Measurements from ENCODE around the gene PKHD1.

The PKHD1 gene

DNA sequence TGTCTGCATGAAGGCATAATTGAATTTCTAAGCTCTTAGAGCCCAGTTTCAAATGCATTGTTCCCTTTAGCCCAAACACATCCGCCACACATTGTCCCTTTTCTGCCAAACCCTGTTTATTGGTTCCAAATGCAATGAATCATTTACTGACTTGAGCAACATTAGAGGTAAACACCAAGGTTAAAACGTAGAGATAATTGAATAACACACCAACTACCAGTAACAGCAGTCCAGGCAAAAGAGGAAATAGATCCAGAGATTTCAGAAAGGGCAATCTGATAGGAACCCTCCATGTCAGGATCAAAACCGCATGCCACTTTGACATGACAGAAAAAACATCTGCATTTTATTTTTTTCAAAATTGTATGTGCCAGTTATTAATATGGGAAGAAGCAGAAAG, 114.8 kb downstream of the PKHD1 start:
- H3K79me1 ChIP-seq (ENCODE audit: low read length), result no peaks in the 10 kb centered on the region
- no peak overlapping the region for H2BK120ac ChIP-seq (ENCODE audit: insufficient read depth, low read length, poor library complexity)
- H3K18ac ChIP-seq (ENCODE audit: low read length), result no peak overlapping the region
- no peak overlapping the region for H2AFZ ChIP-seq (ENCODE audit: insufficient read depth, low read length, poor library complexity)
- no peak overlapping the region for H3K27ac ChIP-seq (ENCODE audit: low read depth, low read length)
- H3K9ac ChIP-seq (ENCODE audit: low read length), result no peak overlapping the region
- H3K4me2 ChIP-seq (ENCODE audit: low read length), result no peak overlapping the region
- H2BK5ac ChIP-seq (ENCODE audit: low read depth, low read length, poor library complexity), result no peak overlapping the region
- H3K9me3 ChIP-seq (ENCODE audit: insufficient read depth, low read depth, low read length), result no peaks in the 10 kb centered on the region
- no peak for DNase-seq
- no peak overlapping the region for H2BK12ac ChIP-seq (ENCODE audit: low read length)
- no peak overlapping the region for H3K23ac ChIP-seq (ENCODE audit: low read length)
- H3K4me3 ChIP-seq (ENCODE audit: low read depth, low read length), result no peak overlapping the region
- no peaks in the 10 kb centered on the region for H3K79me2 ChIP-seq (ENCODE audit: control insufficient read depth, insufficient read depth, low read length, poor library complexity)
- H3K36me3 ChIP-seq (ENCODE audit: control insufficient read depth in 1 of 2, insufficient read depth in 2 of 2, low read length in 2 of 2), result no peaks in the 10 kb centered on the region
- H4K12ac ChIP-seq (ENCODE audit: low read depth, low read length), result no peak overlapping the region
- no peak overlapping the region for H4K91ac ChIP-seq (ENCODE audit: low read depth, low read length)
- H3K14ac ChIP-seq (ENCODE audit: low read length), result no peak overlapping the region
- no peak overlapping the region for H2AK5ac ChIP-seq (ENCODE audit: low read length)
- H4K8ac ChIP-seq (ENCODE audit: low read depth, low read length), result no peak overlapping the region
- H3K4me1 ChIP-seq (ENCODE audit: control insufficient read depth in 1 of 2, insufficient read depth in 2 of 2, low read length in 2 of 2), result peaks cover 0 to 3% of the 10 kb centered on the region in 2 experiments
- WGBS (ENCODE audit: extremely low coverage, insufficient coverage, insufficient read length), result no CpG with 5 or more reads among the region's 3 CpGs
- no peak overlapping the region for H3K4ac ChIP-seq (ENCODE audit: low read depth, low read length)
- no peaks in the 10 kb centered on the region for H3K27me3 ChIP-seq (ENCODE audit: insufficient read depth, low read length)

- Histone ChIP-seq H3K79me1 (ENCODE audit: low read length) (no peaks in the 10 kb centered on the region), H3K4me3 (ENCODE audit: low read depth, low read length) (no peak overlapping the region)
These were observed 119.1 kb downstream of the PKHD1 start for GRCh38 chr6:51968265-51968664.

DNA sequence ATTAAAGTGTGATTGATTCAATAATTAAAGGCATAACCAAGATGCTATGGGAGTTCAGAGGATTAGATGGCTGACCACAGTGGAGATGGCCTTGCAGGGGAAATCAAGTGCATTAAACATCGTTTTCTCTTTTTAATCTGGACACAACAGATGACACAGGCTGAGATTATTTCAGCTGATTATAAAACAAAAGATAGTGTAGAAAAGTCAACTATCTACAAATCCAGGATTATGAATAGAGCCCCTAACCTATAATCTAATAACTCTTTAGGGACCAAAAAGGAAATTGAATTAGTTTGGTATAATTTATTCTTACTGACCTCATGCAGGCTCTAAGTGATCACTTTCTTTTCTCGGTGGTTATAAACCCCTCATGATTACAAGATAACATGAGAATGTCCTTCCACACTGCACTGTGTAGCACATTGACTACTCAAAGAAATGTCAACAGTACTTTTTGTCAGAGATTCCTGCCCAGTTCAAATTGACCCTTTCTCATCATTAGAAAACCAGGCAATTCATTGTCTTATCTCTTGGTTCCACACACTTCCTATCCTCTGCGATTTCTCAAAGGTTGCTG, 122.1 kb downstream of the PKHD1 start:
- H3K4me1 ChIP-seq (ENCODE audit: control insufficient read depth in 1 of 2, insufficient read depth in 2 of 2, low read length in 2 of 2), result peaks cover 0 to 5% of the 10 kb centered on the region in 2 experiments
- H3K27ac ChIP-seq (ENCODE audit: low read depth, low read length), result no peak overlapping the region
- no peak overlapping the region for H4K8ac ChIP-seq (ENCODE audit: low read depth, low read length)
- H3K4me2 ChIP-seq (ENCODE audit: low read length), result no peak overlapping the region
- H3K79me2 ChIP-seq (ENCODE audit: control insufficient read depth, insufficient read depth, low read length, poor library complexity), result no peaks in the 10 kb centered on the region
- no peaks in the 10 kb centered on the region for H3K9me3 ChIP-seq (ENCODE audit: insufficient read depth, low read depth, low read length)
- no peak overlapping the region for H2AFZ ChIP-seq (ENCODE audit: insufficient read depth, low read length, poor library complexity)
- no peak for DNase-seq
- no peak overlapping the region for H2BK5ac ChIP-seq (ENCODE audit: low read depth, low read length, poor library complexity)
- H3K4me3 ChIP-seq (ENCODE audit: low read depth, low read length), result no peak overlapping the region
- H3K14ac ChIP-seq (ENCODE audit: low read length), result no peak overlapping the region
- no peak overlapping the region for H4K12ac ChIP-seq (ENCODE audit: low read depth, low read length)
- no peaks in the 10 kb centered on the region for H3K36me3 ChIP-seq (ENCODE audit: control insufficient read depth in 1 of 2, insufficient read depth in 2 of 2, low read length in 2 of 2)
- no peaks in the 10 kb centered on the region for H3K79me1 ChIP-seq (ENCODE audit: low read length)
- no peaks in the 10 kb centered on the region for H3K27me3 ChIP-seq (ENCODE audit: insufficient read depth, low read length)
- no peak overlapping the region for H2AK5ac ChIP-seq (ENCODE audit: low read length)
- H2BK12ac ChIP-seq (ENCODE audit: low read length), result no peak overlapping the region
- H3K9ac ChIP-seq (ENCODE audit: low read length), result no peak overlapping the region
- no peak overlapping the region for H3K4ac ChIP-seq (ENCODE audit: low read depth, low read length)
- WGBS (ENCODE audit: extremely low coverage, insufficient coverage, insufficient read length), result no CpG with 5 or more reads among the region's 3 CpGs
- no peak overlapping the region for H4K91ac ChIP-seq (ENCODE audit: low read depth, low read length)
- no peak overlapping the region for H3K18ac ChIP-seq (ENCODE audit: low read length)
- no peak overlapping the region for H3K23ac ChIP-seq (ENCODE audit: low read length)
- H2BK120ac ChIP-seq (ENCODE audit: insufficient read depth, low read length, poor library complexity), result no peak overlapping the region

More at GRCh38 chr6:51968265-51968664, 119.1 kb downstream of the PKHD1 start:
- no peak overlapping the region for H4K91ac ChIP-seq (ENCODE audit: low read depth, low read length)
- H3K4ac ChIP-seq (ENCODE audit: low read depth, low read length), result no peak overlapping the region
- no peak overlapping the region for H3K18ac ChIP-seq (ENCODE audit: low read length)
- H4K12ac ChIP-seq (ENCODE audit: low read depth, low read length), result no peak overlapping the region
- H2AK5ac ChIP-seq (ENCODE audit: low read length), result no peak overlapping the region
- peak overlapping the region; percentile 28 for H2BK12ac ChIP-seq (ENCODE audit: low read length)
- peak in 1 of 2 donors; percentile 56 for DNase-seq
- no peak overlapping the region for H3K14ac ChIP-seq (ENCODE audit: low read length)
- H3K9me3 ChIP-seq (ENCODE audit: insufficient read depth, low read depth, low read length), result no peaks in the 10 kb centered on the region
- no CpG with 5 or more reads among the region's 2 CpGs for WGBS (ENCODE audit: extremely low coverage, insufficient coverage, insufficient read length)
- no peak overlapping the region for H2AFZ ChIP-seq (ENCODE audit: insufficient read depth, low read length, poor library complexity)
- no peak overlapping the region for H4K8ac ChIP-seq (ENCODE audit: low read depth, low read length)
- no peaks in the 10 kb centered on the region for H3K79me2 ChIP-seq (ENCODE audit: control insufficient read depth, insufficient read depth, low read length, poor library complexity)
- no peak overlapping the region for H3K4me2 ChIP-seq (ENCODE audit: low read length)
- H3K27me3 ChIP-seq (ENCODE audit: insufficient read depth, low read length), result no peaks in the 10 kb centered on the region
- H3K4me1 ChIP-seq (ENCODE audit: control insufficient read depth in 1 of 2, insufficient read depth in 2 of 2, low read length in 2 of 2), result peaks cover 0 to 5% of the 10 kb centered on the region in 2 experiments
- no peaks in the 10 kb centered on the region for H3K36me3 ChIP-seq (ENCODE audit: control insufficient read depth in 1 of 2, insufficient read depth in 2 of 2, low read length in 2 of 2)
- H3K9ac ChIP-seq (ENCODE audit: low read length), result no peak overlapping the region
- no peak overlapping the region for H3K27ac ChIP-seq (ENCODE audit: low read depth, low read length)
- H3K23ac ChIP-seq (ENCODE audit: low read length), result no peak overlapping the region
- no peak overlapping the region for H2BK5ac ChIP-seq (ENCODE audit: low read depth, low read length, poor library complexity)
- H2BK120ac ChIP-seq (ENCODE audit: insufficient read depth, low read length, poor library complexity), result no peak overlapping the region

DNA sequence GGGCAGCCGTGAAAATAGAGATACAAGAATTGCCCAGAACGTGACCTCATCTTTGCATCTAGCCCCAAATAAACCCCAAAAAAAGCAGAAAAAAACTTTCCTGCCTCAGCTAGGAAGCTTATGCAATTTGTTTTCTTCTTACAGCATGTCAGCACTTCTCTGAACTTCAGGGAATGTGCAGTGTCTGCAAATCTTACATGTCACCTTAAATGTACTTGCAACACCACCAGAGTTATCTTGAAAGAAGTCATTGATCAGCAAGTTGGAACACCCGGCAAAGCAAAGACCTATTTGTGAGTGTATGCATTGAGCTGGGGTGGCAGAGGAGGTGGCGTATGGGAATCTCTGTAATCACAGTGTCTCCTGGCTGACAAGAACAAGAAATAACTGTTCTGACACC, 123.4 kb downstream of the PKHD1 start:
- no peak overlapping the region for H3K23ac ChIP-seq (ENCODE audit: low read length)
- no peak overlapping the region for H2AK5ac ChIP-seq (ENCODE audit: low read length)
- H3K9me3 ChIP-seq (ENCODE audit: insufficient read depth, low read depth, low read length), result no peaks in the 10 kb centered on the region
- H3K79me1 ChIP-seq (ENCODE audit: low read length), result no peaks in the 10 kb centered on the region
- H4K12ac ChIP-seq (ENCODE audit: low read depth, low read length), result no peak overlapping the region
- H4K91ac ChIP-seq (ENCODE audit: low read depth, low read length), result no peak overlapping the region
- H3K4me3 ChIP-seq (ENCODE audit: low read depth, low read length), result no peak overlapping the region
- no peak overlapping the region for H3K4ac ChIP-seq (ENCODE audit: low read depth, low read length)
- peaks cover 0 to 5% of the 10 kb centered on the region in 2 experiments for H3K4me1 ChIP-seq (ENCODE audit: control insufficient read depth in 1 of 2, insufficient read depth in 2 of 2, low read length in 2 of 2)
- no CpG with 5 or more reads among the region's 4 CpGs for WGBS (ENCODE audit: extremely low coverage, insufficient coverage, insufficient read length)
- no peak for DNase-seq
- no peaks in the 10 kb centered on the region for H3K36me3 ChIP-seq (ENCODE audit: control insufficient read depth in 1 of 2, insufficient read depth in 2 of 2, low read length in 2 of 2)
- no peak overlapping the region for H2BK5ac ChIP-seq (ENCODE audit: low read depth, low read length, poor library complexity)
- H3K27me3 ChIP-seq (ENCODE audit: insufficient read depth, low read length), result no peaks in the 10 kb centered on the region
- no peak overlapping the region for H2AFZ ChIP-seq (ENCODE audit: insufficient read depth, low read length, poor library complexity)
- H3K14ac ChIP-seq (ENCODE audit: low read length), result no peak overlapping the region
- H4K8ac ChIP-seq (ENCODE audit: low read depth, low read length), result no peak overlapping the region
- no peaks in the 10 kb centered on the region for H3K79me2 ChIP-seq (ENCODE audit: control insufficient read depth, insufficient read depth, low read length, poor library complexity)
- H2BK120ac ChIP-seq (ENCODE audit: insufficient read depth, low read length, poor library complexity), result no peak overlapping the region
- H3K4me2 ChIP-seq (ENCODE audit: low read length), result no peak overlapping the region
- no peak overlapping the region for H3K27ac ChIP-seq (ENCODE audit: low read depth, low read length)
- H3K9ac ChIP-seq (ENCODE audit: low read length), result no peak overlapping the region
- H3K18ac ChIP-seq (ENCODE audit: low read length), result no peak overlapping the region
- H2BK12ac ChIP-seq (ENCODE audit: low read length), result no peak overlapping the region

Data from trophoblast cell (in vitro differentiated cells and primary cell).